Spinal cord (tissue), 10 donors: Measurements from ENCODE around the gene ENPP1. TPM values are rescaled to one million over a fixed set of nuclear protein-coding genes. Genes with fewer than 3 reads are reported as not detected.

ENCODE experiments used
- DNase-seq, 6 donors: peaks; one replicate each; pipeline versions ENCODE4 v3.0.0 to v3.0.0-alpha.2; 2013 to 2015; ENCODE audit warnings: low spot score in 6 of 6, low read depth in 4 of 6
- H3K27ac ChIP-seq: one replicate; pipeline ENCODE4 v1.5.1; 2013; ENCODE audit warnings: low read depth, low read length, control low read depth
- H3K27me3 ChIP-seq: one replicate; pipeline ENCODE4 v1.6.1; 2013; ENCODE audit warnings: low read length; ENCODE audit not compliant: control insufficient read depth, insufficient read depth
- H3K36me3 ChIP-seq: one replicate; pipeline ENCODE4 v1.6.1; 2013; ENCODE audit warnings: low read length; ENCODE audit not compliant: control insufficient read depth, insufficient read depth
- H3K4me1 ChIP-seq: one replicate; pipeline ENCODE4 v1.6.1; 2013; ENCODE audit warnings: low read length; ENCODE audit not compliant: control insufficient read depth, insufficient read depth
- H3K4me3 ChIP-seq: one replicate; pipeline ENCODE4 v1.5.1; 2013; ENCODE audit warnings: low read depth, low read length, control low read depth
- H3K9me3 ChIP-seq: one replicate; pipeline ENCODE4 v1.6.1; 2013; ENCODE audit warnings: low read length; ENCODE audit not compliant: control insufficient read depth, insufficient read depth
- WGBS: methylation state at CpG from one replicate; pipeline ENCODE4 v1.1.5; 2013; ENCODE audit warnings: missing lambda C conversion rate; ENCODE audit not compliant: insufficient coverage; 5-methylcytosine and 5-hydroxymethylcytosine counted together
- polyA plus RNA-seq, 2 donors: library from polyadenylated mRNA; unstranded; fragments of 120-200 nt; gene quantifications; one replicate each; pipeline ENCODE4 v1.2.1, GENCODE V29; 2013; ENCODE audit not compliant: insufficient read length in 2 of 2
- total RNA-seq, 2 donors: library from RNA; depleted of rRNA in 1 of 2; stranded (reverse); fragments of 120-200 nt in 1 of 2; fragments of >200 nt in 1 of 2; gene quantifications; one replicate each; pipeline versions ENCODE4 v1.2.3 to v1.2.4, GENCODE V29; 2013 to 2014
- donor health status: healthy.

Gene ENPP1
- total and polyA plus RNA-seq, 4 donors, result 2.1 to 10.8 (median 4.8) TPM

DNA sequence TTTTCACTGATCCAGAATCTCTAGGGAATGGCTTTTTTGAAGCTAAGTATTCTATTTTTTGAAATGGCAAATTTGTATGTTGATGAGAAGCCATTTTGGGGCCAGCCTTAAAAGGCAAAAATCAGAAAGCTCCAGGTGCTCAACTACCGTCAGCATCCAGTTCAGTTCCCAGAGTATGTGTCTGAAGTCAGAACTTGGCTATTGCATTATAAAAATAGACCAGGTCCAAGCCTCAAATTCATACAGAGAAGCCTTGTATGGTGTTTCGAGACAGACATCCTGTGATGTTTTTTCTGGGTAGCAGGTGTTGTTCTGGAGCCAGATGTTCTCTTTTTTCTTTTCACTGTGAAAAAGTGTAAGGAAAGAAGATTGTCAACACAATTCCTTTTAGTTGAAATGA is 75.2 kb downstream of the ENPP1 start:
- no peaks in the 10 kb centered on the region for H3K36me3 ChIP-seq
- no peak for DNase-seq
- WGBS, result 50% methylated on average over 1 of the region's 2 CpGs
- no peaks in the 10 kb centered on the region for H3K4me1 ChIP-seq
- no peaks in the 10 kb centered on the region for H3K9me3 ChIP-seq
- no peak overlapping the region for H3K27ac ChIP-seq
- H3K27me3 ChIP-seq, result no peaks in the 10 kb centered on the region
- no peak overlapping the region for H3K4me3 ChIP-seq

DNA sequence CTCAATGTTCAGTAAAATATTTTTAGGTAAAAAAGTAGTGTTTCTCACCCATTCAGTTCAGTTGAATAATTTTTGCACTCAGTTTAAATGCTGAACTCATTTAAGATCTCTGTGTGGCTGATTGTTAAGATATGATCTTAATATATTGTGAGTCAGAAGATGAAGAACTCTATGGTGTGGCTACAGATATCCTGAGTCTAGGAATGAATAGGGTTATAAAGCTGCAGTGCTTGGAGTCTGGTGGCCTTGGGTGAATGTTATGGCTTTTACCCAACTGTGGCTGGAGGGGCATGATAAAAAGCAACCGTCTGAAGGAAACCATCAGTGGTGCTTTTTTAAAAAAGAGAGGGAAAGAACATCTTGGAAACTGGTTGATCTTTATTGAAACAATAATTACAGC is 77.4 kb downstream of the ENPP1 start:
- no peaks in the 10 kb centered on the region for H3K4me1 ChIP-seq
- H3K27me3 ChIP-seq, result no peaks in the 10 kb centered on the region
- H3K36me3 ChIP-seq, result no peaks in the 10 kb centered on the region
- H3K27ac ChIP-seq, result no peak overlapping the region
- no CpG with 5 or more reads among the region's 1 CpG for WGBS
- H3K4me3 ChIP-seq, result no peak overlapping the region
- no peak for DNase-seq
- no peaks in the 10 kb centered on the region for H3K9me3 ChIP-seq

DNA sequence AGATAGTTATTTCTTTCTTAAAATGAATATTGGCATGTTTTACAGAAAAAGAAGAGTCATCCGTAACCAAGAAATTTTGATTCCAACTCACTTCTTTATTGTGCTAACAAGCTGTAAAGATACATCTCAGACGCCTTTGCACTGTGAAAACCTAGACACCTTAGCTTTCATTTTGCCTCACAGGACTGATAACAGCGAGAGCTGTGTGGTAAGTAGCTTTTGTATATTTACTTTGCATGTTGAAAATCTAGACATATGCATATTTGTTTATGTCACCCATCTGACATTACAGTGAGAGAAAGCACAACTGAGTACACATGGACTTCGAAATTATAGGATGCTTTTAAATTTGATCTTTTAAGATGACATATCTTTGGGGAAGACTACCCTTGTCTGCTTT is 78.7 kb downstream of the ENPP1 start:
- WGBS, result no CpG with 5 or more reads among the region's 4 CpGs
- Histone ChIP-seq H3K4me1 (no peaks in the 10 kb centered on the region), H3K9me3 (no peaks in the 10 kb centered on the region), H3K4me3 (no peak overlapping the region), H3K27me3 (no peaks in the 10 kb centered on the region), H3K36me3 (no peaks in the 10 kb centered on the region), H3K27ac (no peak overlapping the region)
- DNase-seq, result no peak

DNA sequence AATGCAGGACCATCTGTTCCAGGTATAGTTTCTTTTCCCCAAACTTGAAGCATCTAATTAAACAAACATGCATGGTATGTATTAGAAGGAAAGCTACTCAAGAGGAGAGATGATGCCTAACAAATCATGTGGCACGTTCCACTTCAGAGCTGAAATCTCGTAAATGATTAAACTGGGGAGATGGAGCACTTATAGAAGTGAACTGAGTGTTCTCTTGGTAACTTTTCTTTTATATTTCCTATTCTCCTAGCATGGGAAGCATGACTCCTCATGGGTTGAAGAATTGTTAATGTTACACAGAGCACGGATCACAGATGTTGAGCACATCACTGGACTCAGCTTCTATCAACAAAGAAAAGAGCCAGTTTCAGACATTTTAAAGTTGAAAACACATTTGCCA is 82.3 kb downstream of the ENPP1 start:
- no peaks in the 10 kb centered on the region for H3K27me3 ChIP-seq
- no peak overlapping the region for H3K4me3 ChIP-seq
- H3K36me3 ChIP-seq, result no peaks in the 10 kb centered on the region
- WGBS, result no CpG with 5 or more reads among the region's 3 CpGs
- no peak for DNase-seq
- no peaks in the 10 kb centered on the region for H3K4me1 ChIP-seq
- no peak overlapping the region for H3K27ac ChIP-seq
- no peaks in the 10 kb centered on the region for H3K9me3 ChIP-seq

DNA sequence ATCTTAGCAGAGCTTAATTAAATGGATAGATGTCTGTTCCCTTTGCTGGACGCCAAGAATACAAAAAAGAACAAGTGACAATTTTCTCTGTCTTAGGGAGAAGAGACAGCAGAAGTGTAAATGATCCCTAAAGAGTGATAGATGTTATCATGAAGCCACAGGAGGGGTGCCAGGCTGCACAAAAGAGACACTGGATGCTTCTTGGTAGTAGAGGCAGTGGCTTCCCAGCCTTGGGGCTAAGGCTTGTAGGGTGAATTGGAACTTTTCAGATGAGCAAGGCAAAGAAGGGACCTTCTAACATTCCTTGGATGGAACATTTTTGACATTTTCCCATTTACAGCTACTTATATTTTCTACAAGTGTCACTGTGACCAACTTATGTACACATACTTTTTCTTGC is 85.4 kb downstream of the ENPP1 start:
- Histone ChIP-seq H3K27ac (no peak overlapping the region), H3K4me3 (no peak overlapping the region), H3K4me1 (no peaks in the 10 kb centered on the region), H3K36me3 (no peaks in the 10 kb centered on the region), H3K9me3 (no peaks in the 10 kb centered on the region), H3K27me3 (no peaks in the 10 kb centered on the region)
- WGBS, result 63% methylated on average over 1 of the region's 1 CpG
- no peak for DNase-seq

DNA sequence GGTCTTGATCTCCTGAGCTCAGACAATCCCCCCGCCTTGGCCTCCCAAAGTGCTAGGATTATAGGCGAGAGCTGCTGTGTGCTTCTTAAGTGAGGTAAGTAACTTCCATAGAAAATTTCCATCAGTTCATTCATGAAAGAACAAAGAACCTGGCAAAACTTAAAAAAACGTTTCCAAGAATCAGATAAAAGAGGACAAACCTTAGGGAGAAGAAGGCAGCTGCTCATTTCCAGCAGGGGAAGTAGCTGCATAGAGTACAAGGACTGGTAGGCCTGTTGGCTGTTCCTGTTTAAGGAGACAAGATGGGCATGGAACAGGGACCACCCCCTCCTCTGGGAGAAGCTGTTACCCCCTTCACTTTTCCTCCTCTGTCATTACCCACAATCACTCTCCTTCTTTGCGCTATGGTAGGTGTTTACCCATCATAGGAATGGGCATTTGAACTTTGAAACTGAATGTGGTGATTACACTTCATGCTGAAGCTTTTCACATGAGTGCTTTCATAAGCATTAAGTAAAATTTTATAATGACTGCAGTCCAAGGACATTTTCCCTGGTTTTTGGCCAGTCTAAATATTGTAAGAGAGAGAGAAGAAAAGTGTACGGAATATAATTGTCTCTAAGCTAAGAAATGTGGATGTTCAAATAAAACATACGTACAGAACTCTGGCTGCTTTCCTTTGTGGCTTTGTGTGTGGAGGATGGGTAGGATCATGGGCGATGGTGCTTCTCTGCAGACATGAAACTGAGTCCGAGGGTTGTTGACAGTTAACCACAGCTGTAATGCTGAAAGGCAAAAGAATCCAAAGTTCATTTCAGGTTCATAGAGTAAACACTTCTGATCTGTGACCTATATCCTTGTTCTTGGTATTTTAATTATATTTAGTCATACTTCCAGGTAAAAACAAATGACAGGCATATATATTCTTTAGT is 86.9 kb downstream of the ENPP1 start:
- Histone ChIP-seq H3K4me1 (no peaks in the 10 kb centered on the region), H3K27ac (no peak overlapping the region), H3K27me3 (no peaks in the 10 kb centered on the region), H3K4me3 (no peak overlapping the region), H3K9me3 (no peaks in the 10 kb centered on the region), H3K36me3 (no peaks in the 10 kb centered on the region)
- WGBS, result 75% methylated on average over 2 of the region's 8 CpGs
- no peak for DNase-seq

DNA sequence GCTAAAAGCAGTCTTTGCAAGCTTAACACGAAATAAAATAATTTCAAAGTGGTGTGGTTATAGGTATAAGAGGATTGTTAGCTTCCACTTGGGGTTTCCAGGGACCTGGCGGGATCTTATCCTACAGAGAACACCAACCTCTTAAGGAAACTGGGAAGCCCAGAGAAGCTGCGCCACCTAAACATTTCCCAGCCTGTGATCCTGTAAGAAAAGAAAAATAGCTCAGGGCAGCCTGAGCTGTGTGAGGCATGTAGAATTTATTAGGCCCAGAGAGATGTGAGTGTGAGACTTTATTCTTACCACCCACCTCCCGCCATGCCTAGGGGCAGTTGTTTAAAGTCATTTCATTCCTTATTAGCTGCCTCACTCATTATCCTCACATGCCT is 89.2 kb downstream of the ENPP1 start:
- no CpG with 5 or more reads among the region's 4 CpGs for WGBS
- Histone ChIP-seq H3K4me3 (no peak overlapping the region), H3K4me1 (no peaks in the 10 kb centered on the region), H3K36me3 (no peaks in the 10 kb centered on the region), H3K27ac (no peak overlapping the region), H3K27me3 (no peaks in the 10 kb centered on the region), H3K9me3 (no peaks in the 10 kb centered on the region)
- DNase-seq, result no peak

DNA sequence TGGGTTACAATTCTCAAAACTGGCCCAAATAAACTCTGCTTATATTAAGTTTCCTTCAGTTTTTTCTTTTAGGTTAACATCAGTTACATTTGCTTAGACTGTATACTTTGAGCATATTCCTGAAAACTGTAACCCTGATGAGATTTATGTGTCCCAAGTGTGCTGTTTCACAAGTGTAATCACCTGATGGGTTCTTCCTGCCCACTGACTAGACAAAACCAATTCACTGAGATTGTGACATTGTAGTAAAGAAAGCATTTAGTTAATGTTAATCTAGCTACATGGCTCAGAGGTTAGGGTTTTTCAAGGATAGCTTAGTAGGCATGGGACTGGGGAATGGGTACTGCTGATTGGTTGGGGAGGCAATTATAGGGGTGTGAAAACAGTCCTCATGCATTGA is 89.8 kb downstream of the ENPP1 start:
- DNase-seq, result no peak
- H3K36me3 ChIP-seq, result no peaks in the 10 kb centered on the region
- no peak overlapping the region for H3K27ac ChIP-seq
- H3K9me3 ChIP-seq, result no peaks in the 10 kb centered on the region
- no peak overlapping the region for H3K4me3 ChIP-seq
- no peaks in the 10 kb centered on the region for H3K4me1 ChIP-seq
- no peaks in the 10 kb centered on the region for H3K27me3 ChIP-seq

DNA sequence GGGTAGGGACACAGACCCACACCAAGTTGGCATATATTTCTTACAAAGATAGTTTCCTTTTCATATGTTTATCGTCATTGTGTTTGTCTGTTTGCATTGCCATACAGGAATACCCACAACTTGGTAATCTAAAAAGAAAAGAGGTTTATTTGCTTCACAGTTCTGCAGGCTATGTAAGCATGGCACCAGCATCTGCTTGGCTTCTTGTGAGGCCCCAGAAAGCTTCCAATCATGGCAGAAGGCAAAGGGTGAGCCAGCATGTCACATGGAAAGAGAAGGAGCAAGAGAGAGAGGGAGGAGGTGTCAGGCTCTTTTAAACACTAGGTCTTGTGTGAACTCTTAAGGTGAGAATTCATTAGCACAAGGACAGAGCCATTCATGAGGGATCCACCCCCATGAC is 90.9 kb downstream of the ENPP1 start:
- Histone ChIP-seq H3K36me3 (no peaks in the 10 kb centered on the region), H3K27me3 (no peaks in the 10 kb centered on the region), H3K9me3 (no peaks in the 10 kb centered on the region), H3K27ac (no peak overlapping the region), H3K4me3 (no peak overlapping the region), H3K4me1 (no peaks in the 10 kb centered on the region)
- DNase-seq, result no peak
- WGBS, result no CpG with 5 or more reads among the region's 1 CpG

DNA sequence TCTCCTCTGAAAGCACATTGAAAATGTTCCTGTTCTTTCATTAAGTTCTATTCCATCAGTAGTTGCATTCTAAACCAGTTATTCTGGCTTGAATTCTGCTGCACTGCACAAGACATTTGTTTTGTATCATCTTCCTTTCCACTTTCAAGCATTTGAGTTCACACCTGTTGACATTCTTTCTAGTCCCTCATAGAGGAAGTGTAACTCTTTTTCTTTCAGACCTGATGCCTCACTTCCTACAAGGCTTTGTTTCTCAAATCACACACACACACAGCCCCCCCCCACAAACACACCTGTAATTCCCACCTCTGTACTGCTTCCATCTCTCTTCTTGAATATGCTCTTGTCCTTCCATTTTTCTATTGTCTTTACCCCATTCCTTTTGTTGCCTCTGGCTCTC is 92.4 kb downstream of the ENPP1 start:
- Histone ChIP-seq H3K4me1 (no peaks in the 10 kb centered on the region), H3K27me3 (no peaks in the 10 kb centered on the region), H3K27ac (no peak overlapping the region), H3K36me3 (no peaks in the 10 kb centered on the region), H3K4me3 (no peak overlapping the region), H3K9me3 (no peaks in the 10 kb centered on the region)
- no peak for DNase-seq
